ENCODE measurements around the gene FOXO6. TPM values are rescaled to one million over a fixed set of nuclear protein-coding genes. Genes with fewer than 3 reads are reported as not detected.

The FOXO6 gene
- polyA plus RNA-seq, 4 donors, result 0.34 to 4.1 TPM; not detected in 2

DNA sequence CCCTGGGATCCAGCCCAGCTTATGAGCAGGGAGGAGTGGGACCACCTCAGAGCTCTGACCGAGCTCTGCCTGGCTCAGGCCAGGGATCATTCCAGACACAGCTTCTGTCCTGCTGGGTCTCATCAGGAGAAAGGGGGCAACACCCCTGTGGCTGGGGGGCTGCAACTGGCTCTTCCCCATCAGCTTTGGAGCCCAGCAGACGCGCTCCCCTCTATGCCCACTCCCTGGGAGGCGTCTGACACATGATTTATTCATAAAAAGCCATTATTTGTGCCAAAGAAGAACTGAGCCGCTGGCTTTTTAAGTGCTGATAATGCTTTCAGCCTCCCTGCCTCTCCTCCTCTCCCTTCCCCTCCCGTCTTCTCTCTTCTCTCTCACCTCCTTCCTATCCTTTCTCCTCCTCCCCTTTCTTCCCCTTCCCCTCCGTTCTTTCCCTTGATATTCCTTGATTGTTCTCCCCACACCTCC is 25.0 kb downstream of the FOXO6 start:
- H3K27me3 ChIP-seq (ENCODE audit: control insufficient read depth in 3 of 3, insufficient read depth in 3 of 3, low read length in 3 of 3), result peaks cover 0 to 27% (median 0%) of the 10 kb centered on the region in 3 donors
- no peaks in the 10 kb centered on the region for H3K36me3 ChIP-seq (ENCODE audit: control insufficient read depth in 3 of 3, insufficient read depth in 2 of 3, low read depth in 1 of 3, low read length in 3 of 3)
- no peak for FAIRE-seq
- no peak overlapping the region for H3K27ac ChIP-seq (ENCODE audit: low read depth in 1 of 3, low read length in 2 of 3)
- WGBS, 3 donors, result 71 to 92% (median 75%) methylated on average over 7 of the region's 7 CpGs
- H3K4me3 ChIP-seq (ENCODE audit: low read depth in 1 of 3, low read length in 3 of 3), result no peak overlapping the region
- DNase-seq, result no peak
- peaks cover 0 to 33% (median 0%) of the 10 kb centered on the region in 3 donors for H3K4me1 ChIP-seq (ENCODE audit: control insufficient read depth in 3 of 3, insufficient read depth in 2 of 3, low read depth in 1 of 3, low read length in 2 of 3)
- no peaks in the 10 kb centered on the region for H3K9me3 ChIP-seq (ENCODE audit: control insufficient read depth in 2 of 2, insufficient read depth in 1 of 2, low read depth in 1 of 2, low read length in 1 of 2)

DNA sequence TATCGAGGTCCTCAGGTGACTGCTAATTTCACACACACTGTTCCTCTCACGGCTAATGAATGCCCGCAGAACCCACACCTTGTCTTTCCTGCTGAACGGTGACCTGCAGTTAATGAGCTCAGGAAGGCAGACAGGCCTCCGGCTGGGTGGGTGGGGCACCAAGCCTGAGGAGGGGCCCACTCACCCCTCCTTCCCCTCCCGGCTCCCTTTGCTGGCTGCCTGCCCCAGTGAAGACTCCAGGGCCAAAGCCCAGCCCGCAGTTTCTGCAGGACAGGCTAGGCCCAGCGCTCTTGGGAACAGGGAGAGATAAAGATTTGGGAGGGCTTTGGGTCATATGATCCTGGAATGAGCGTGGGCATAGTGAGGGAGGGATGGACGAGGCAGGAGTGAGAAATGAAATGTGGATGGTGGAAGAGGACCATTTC is 26.4 kb downstream of the FOXO6 start:
- FAIRE-seq, result no peak
- peaks cover 0 to 23% (median 0%) of the 10 kb centered on the region in 3 donors for H3K27me3 ChIP-seq (ENCODE audit: control insufficient read depth in 3 of 3, insufficient read depth in 3 of 3, low read length in 3 of 3)
- H3K4me1 ChIP-seq (ENCODE audit: control insufficient read depth in 3 of 3, insufficient read depth in 2 of 3, low read depth in 1 of 3, low read length in 2 of 3), result peaks cover 0 to 30% (median 0%) of the 10 kb centered on the region in 3 donors
- H3K27ac ChIP-seq (ENCODE audit: low read depth in 1 of 3, low read length in 2 of 3), result peak overlapping the region in 1 of 3 donors; percentile 26
- DNase-seq, result peak; percentile 62 to 91
- 7 to 15% (median 13%) methylated on average over 10 of the region's 10 CpGs for WGBS, 3 donors
- no peaks in the 10 kb centered on the region for H3K36me3 ChIP-seq (ENCODE audit: control insufficient read depth in 3 of 3, insufficient read depth in 2 of 3, low read depth in 1 of 3, low read length in 3 of 3)
- no peaks in the 10 kb centered on the region for H3K9me3 ChIP-seq (ENCODE audit: control insufficient read depth in 2 of 2, insufficient read depth in 1 of 2, low read depth in 1 of 2, low read length in 1 of 2)
- no peak overlapping the region for H3K4me3 ChIP-seq (ENCODE audit: low read depth in 1 of 3, low read length in 3 of 3)

- H3K27ac ChIP-seq (ENCODE audit: low read depth in 1 of 3, low read length in 2 of 3), result no peak overlapping the region
Observed at GRCh38 chr1:41388510-41388909, 27.3 kb downstream of the FOXO6 start.

DNA sequence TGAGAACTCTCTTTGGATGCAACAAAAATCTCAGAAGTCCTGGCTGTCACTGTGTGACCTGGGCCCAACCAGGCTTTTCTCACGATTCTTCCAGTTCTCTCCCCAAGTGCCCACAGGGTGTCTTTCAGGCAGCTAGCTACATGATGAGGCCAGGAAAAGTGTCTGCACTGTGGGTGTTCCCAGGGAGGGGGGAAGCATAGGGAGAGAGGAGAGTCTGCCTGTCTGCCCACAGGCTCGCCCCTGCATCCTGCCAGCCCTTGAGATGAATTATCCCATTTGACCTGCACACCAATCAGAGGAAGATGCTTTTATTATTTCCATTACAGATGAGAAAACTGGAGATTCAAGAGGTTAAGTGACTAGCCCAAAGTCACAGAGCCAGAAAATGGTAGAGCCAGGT is 27.8 kb downstream of the FOXO6 start:
- peaks cover 0 to 11% (median 0%) of the 10 kb centered on the region in 3 donors for H3K27me3 ChIP-seq (ENCODE audit: control insufficient read depth in 3 of 3, insufficient read depth in 3 of 3, low read length in 3 of 3)
- no peak for FAIRE-seq
- 79 to 94% (median 81%) methylated on average over 2 of the region's 2 CpGs for WGBS, 3 donors

More at GRCh38 chr1:41388510-41388909, 27.3 kb downstream of the FOXO6 start:
- DNase-seq, result no peak
- no peak for FAIRE-seq
- Histone ChIP-seq H3K9me3 (ENCODE audit: control insufficient read depth in 2 of 2, insufficient read depth in 1 of 2, low read depth in 1 of 2, low read length in 1 of 2) (no peaks in the 10 kb centered on the region), H3K4me3 (ENCODE audit: low read depth in 1 of 3, low read length in 3 of 3) (no peak overlapping the region), H3K36me3 (ENCODE audit: control insufficient read depth in 3 of 3, insufficient read depth in 2 of 3, low read depth in 1 of 3, low read length in 3 of 3) (no peaks in the 10 kb centered on the region), H3K4me1 (ENCODE audit: control insufficient read depth in 3 of 3, insufficient read depth in 2 of 3, low read depth in 1 of 3, low read length in 2 of 3) (peaks cover 0 to 30% (median 0%) of the 10 kb centered on the region in 3 donors), H3K27me3 (ENCODE audit: control insufficient read depth in 3 of 3, insufficient read depth in 3 of 3, low read length in 3 of 3) (peaks cover 0 to 16% (median 0%) of the 10 kb centered on the region in 3 donors)
- WGBS, 3 donors, result 58 to 70% (median 59%) methylated on average over 6 of the region's 6 CpGs

GRCh38 chr1:41390166-41390565 is 28.9 kb downstream of the FOXO6 start:
- Histone ChIP-seq H3K27ac (ENCODE audit: low read depth in 1 of 3, low read length in 2 of 3) (no peak overlapping the region), H3K27me3 (ENCODE audit: control insufficient read depth in 3 of 3, insufficient read depth in 3 of 3, low read length in 3 of 3) (peaks cover 0 to 6% (median 0%) of the 10 kb centered on the region in 3 donors), H3K9me3 (ENCODE audit: control insufficient read depth in 2 of 2, insufficient read depth in 1 of 2, low read depth in 1 of 2, low read length in 1 of 2) (no peaks in the 10 kb centered on the region), H3K36me3 (ENCODE audit: control insufficient read depth in 3 of 3, insufficient read depth in 2 of 3, low read depth in 1 of 3, low read length in 3 of 3) (no peaks in the 10 kb centered on the region), H3K4me1 (ENCODE audit: control insufficient read depth in 3 of 3, insufficient read depth in 2 of 3, low read depth in 1 of 3, low read length in 2 of 3) (peaks cover 0 to 31% (median 0%) of the 10 kb centered on the region in 3 donors), H3K4me3 (ENCODE audit: low read depth in 1 of 3, low read length in 3 of 3) (no peak overlapping the region)
- WGBS, 3 donors, result 75 to 83% (median 82%) methylated on average over 10 of the region's 10 CpGs
- FAIRE-seq (no peak), DNase-seq (no peak)

More for the DNA sequence above, 27.8 kb downstream of the FOXO6 start:
- H3K9me3 ChIP-seq (ENCODE audit: control insufficient read depth in 2 of 2, insufficient read depth in 1 of 2, low read depth in 1 of 2, low read length in 1 of 2), result no peaks in the 10 kb centered on the region
- H3K27ac ChIP-seq (ENCODE audit: low read depth in 1 of 3, low read length in 2 of 3), result no peak overlapping the region
- H3K36me3 ChIP-seq (ENCODE audit: control insufficient read depth in 3 of 3, insufficient read depth in 2 of 3, low read depth in 1 of 3, low read length in 3 of 3), result no peaks in the 10 kb centered on the region
- H3K4me3 ChIP-seq (ENCODE audit: low read depth in 1 of 3, low read length in 3 of 3), result no peak overlapping the region
- DNase-seq, result no peak
- peaks cover 0 to 30% (median 0%) of the 10 kb centered on the region in 3 donors for H3K4me1 ChIP-seq (ENCODE audit: control insufficient read depth in 3 of 3, insufficient read depth in 2 of 3, low read depth in 1 of 3, low read length in 2 of 3)

DNA sequence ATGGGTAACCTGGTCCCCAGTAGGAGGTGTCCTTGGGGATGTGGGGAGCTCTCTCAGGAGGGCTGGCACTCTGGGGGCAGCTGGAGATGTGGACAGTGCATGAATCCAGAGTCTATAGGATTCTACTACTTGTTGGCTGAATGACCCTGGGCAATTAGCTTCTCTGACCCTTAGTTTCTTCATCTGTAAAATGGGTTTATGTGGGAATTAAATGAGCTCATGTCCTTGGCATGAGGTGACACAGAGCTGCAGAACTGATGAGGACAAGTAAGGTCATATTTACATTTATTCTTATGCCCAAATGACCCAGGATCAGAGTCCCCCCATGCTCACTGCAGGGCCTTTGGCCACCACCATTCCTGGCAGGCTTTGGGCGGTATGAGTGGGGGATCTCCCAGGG is 29.3 kb downstream of the FOXO6 start:
- no peaks in the 10 kb centered on the region for H3K36me3 ChIP-seq (ENCODE audit: control insufficient read depth in 3 of 3, insufficient read depth in 2 of 3, low read depth in 1 of 3, low read length in 3 of 3)
- H3K4me1 ChIP-seq (ENCODE audit: control insufficient read depth in 3 of 3, insufficient read depth in 2 of 3, low read depth in 1 of 3, low read length in 2 of 3), result peaks cover 0 to 33% (median 0%) of the 10 kb centered on the region in 3 donors
- H3K27ac ChIP-seq (ENCODE audit: low read depth in 1 of 3, low read length in 2 of 3), result no peak overlapping the region
- peaks cover 0 to 9% (median 1%) of the 10 kb centered on the region in 3 donors for H3K27me3 ChIP-seq (ENCODE audit: control insufficient read depth in 3 of 3, insufficient read depth in 3 of 3, low read length in 3 of 3)
- 92 to 100% (median 100%) methylated on average over 1 of the region's 1 CpG for WGBS, 3 donors
- DNase-seq (no peak), FAIRE-seq (no peak)
- no peaks in the 10 kb centered on the region for H3K9me3 ChIP-seq (ENCODE audit: control insufficient read depth in 2 of 2, insufficient read depth in 1 of 2, low read depth in 1 of 2, low read length in 1 of 2)
- H3K4me3 ChIP-seq (ENCODE audit: low read depth in 1 of 3, low read length in 3 of 3), result no peak overlapping the region

GRCh38 chr1:41391834-41392527 is 30.7 kb downstream of the FOXO6 start:
- no peak for FAIRE-seq
- Histone ChIP-seq H3K36me3 (ENCODE audit: control insufficient read depth in 3 of 3, insufficient read depth in 2 of 3, low read depth in 1 of 3, low read length in 3 of 3) (no peaks in the 10 kb centered on the region), H3K9me3 (ENCODE audit: control insufficient read depth in 2 of 2, insufficient read depth in 1 of 2, low read depth in 1 of 2, low read length in 1 of 2) (no peaks in the 10 kb centered on the region), H3K4me1 (ENCODE audit: control insufficient read depth in 3 of 3, insufficient read depth in 2 of 3, low read depth in 1 of 3, low read length in 2 of 3) (peaks cover 0 to 23% (median 0%) of the 10 kb centered on the region in 3 donors), H3K27me3 (ENCODE audit: control insufficient read depth in 3 of 3, insufficient read depth in 3 of 3, low read length in 3 of 3) (peaks cover 0 to 18% (median 3%) of the 10 kb centered on the region in 3 donors), H3K4me3 (ENCODE audit: low read depth in 1 of 3, low read length in 3 of 3) (no peak overlapping the region), H3K27ac (ENCODE audit: low read depth in 1 of 3, low read length in 2 of 3) (no peak overlapping the region)
- DNase-seq, result no peak
- 24 to 42% (median 31%) methylated on average over 9 of the region's 9 CpGs for WGBS, 3 donors

- DNase-seq (no peak), FAIRE-seq (no peak)
- no peak overlapping the region for H3K27ac ChIP-seq (ENCODE audit: low read depth in 1 of 3, low read length in 2 of 3)
- peaks cover 0 to 18% (median 0%) of the 10 kb centered on the region in 3 donors for H3K4me1 ChIP-seq (ENCODE audit: control insufficient read depth in 3 of 3, insufficient read depth in 2 of 3, low read depth in 1 of 3, low read length in 2 of 3)
- no peaks in the 10 kb centered on the region for H3K36me3 ChIP-seq (ENCODE audit: control insufficient read depth in 3 of 3, insufficient read depth in 2 of 3, low read depth in 1 of 3, low read length in 3 of 3)
- no peaks in the 10 kb centered on the region for H3K9me3 ChIP-seq (ENCODE audit: control insufficient read depth in 2 of 2, insufficient read depth in 1 of 2, low read depth in 1 of 2, low read length in 1 of 2)
- H3K4me3 ChIP-seq (ENCODE audit: low read depth in 1 of 3, low read length in 3 of 3), result no peak overlapping the region
- H3K27me3 ChIP-seq (ENCODE audit: control insufficient read depth in 3 of 3, insufficient read depth in 3 of 3, low read length in 3 of 3), result peaks cover 0 to 18% (median 3%) of the 10 kb centered on the region in 3 donors
- WGBS, 3 donors, result 82 to 97% (median 82%) methylated on average over 4 of the region's 4 CpGs
Observed at GRCh38 chr1:41392528-41392924, 31.3 kb downstream of the FOXO6 start.
